Kidney capillary endothelial cell (primary cell): Measurements from ENCODE around the gene SOX11.
A peak's percentile ranks its signal among the peaks of the same experiment; 100 is the strongest.

Experiments
- DNase-seq: peaks from one replicate; pipeline ENCODE4 v3.0.0-alpha.2; 2018; ENCODE audit warnings: low spot score

SOX11 gene

DNA sequence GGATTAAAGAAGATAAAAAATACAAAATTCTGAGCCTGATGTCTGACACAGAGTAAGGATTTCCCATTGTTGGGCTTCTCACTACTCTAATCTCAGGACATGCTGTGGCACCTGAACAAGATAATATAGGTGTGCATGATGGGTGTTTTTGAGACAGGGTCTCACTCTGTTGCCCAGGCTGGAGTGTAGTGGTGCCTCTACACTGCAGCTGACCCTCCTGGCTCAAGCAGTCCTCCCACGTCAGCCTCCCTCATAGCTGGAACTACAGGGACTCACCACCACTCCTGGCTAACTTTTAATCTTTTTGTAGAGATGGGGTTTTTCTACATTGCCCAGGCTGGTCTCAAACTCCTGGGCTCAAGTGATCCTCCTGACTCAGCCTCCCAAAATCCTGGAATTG lies 32.9 kb downstream of the SOX11 start:
- no peak for DNase-seq

DNA sequence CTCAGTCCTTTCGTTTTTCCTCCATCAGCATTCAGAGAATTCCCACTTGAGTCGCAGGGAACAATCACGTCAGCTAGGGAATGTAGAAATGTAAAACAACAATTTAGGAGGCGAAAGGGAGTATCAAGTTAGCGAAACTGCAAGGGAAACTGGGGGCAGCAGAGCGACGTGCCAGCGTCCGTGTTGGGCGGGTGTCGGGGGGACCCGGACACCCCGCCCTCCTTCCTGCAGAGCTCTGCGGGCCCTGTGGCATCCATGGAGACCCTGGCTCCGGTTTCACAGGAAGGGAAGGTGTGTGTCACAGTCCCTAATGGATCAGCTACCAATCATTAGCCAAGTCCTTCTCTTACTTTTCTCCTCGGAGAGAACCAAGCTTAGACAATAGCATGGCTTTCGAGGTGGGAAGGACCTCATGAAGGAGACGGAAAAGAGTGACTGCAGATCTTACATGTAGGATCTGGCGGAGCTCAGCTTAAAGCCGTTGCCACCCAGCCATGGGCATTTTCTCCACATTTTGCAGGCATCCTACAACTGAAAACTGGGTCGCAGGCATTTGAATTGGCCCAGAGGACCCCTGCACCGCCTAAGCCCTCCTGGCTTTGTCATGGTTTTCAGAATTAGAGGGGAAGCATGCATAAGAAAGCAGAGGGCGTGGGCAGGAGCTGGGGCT lies 33.7 kb downstream of the SOX11 start:
- peak; percentile 60 for DNase-seq

DNA sequence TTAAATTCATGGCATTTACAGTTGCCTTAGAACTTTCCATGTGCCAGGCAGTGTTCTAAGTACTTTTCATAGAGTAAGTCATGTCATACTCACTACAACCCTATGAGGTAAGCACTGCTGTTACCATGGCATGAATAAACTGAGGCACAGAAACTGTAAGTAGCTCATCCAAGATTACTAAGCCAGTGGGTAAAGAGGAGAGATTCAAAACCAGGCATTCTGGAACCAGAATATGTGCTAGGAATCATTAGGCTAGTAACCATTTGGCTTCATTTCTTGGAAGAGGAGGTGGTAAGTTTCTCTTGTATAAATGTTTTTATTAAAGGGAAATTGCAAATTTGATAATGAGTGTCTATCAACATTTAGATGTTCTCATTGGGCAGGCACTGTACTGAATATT lies 35.1 kb downstream of the SOX11 start:
- DNase-seq: no peak

DNA sequence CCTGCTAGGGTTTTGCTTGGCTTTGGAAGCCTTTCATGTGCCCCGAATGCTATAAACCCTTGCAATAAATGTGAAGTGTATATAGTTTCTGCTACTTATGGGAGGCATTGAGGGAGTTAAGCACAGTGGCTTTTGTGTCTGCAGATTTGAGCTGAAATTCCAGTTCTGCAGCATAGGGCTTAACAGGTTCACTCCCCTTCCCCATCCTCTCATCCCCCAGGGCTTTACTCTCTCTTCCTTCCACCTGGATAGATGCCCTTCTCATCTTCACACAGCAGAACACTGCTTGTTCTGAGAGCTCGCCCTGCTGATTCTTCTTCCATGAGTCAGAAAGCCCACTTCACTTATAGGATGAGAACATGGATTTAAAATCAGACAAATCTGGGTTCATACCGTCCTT lies 37.2 kb downstream of the SOX11 start:
- no peak for DNase-seq

DNA sequence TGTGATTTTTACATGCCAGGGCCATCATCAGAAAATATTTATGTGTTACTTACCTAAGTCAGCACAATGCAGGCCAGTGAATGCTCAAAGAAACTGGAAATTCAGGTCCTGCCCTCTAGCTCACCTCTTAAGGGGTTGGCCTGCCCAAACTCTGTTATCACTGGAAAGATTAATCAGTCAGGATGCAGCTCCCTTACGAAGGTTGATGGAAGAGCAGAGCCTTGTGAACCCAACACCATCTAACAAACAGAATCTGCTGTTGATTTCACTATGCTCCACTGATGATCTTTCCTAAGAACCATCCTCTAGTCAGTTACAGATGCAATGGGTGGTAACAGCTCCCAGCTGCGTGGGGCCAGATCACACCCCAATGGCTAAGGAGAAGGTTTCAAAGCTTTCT lies 38.2 kb downstream of the SOX11 start:
- DNase-seq: no peak

- no peak for DNase-seq
Observed at GRCh38 chr2:5734859-5735520, 42.8 kb downstream of the SOX11 start.

GRCh38 chr2:5735521-5735861 lies 43.3 kb downstream of the SOX11 start:
- no peak for DNase-seq

- DNase-seq: no peak
Observed at GRCh38 chr2:5736050-5736449, 43.9 kb downstream of the SOX11 start.

DNA sequence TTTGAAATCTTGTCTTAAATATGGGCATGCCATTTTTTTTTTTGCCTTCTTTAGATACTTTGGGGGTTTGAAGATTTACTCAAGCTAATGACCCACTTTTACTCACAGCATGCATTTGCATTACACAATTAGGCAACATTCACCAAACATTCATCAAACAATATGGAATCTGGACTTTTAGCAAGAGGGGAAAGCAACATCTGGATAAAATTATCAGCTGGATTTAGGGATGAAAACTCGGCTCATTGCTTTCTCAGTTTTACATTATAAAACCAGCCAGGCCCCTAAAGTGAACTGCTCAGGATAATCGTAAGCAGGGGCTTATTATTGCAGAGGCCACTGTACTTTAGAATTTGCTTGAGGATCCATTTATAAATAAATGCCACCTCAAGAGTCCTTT lies 44.7 kb downstream of the SOX11 start:
- no peak for DNase-seq

DNA sequence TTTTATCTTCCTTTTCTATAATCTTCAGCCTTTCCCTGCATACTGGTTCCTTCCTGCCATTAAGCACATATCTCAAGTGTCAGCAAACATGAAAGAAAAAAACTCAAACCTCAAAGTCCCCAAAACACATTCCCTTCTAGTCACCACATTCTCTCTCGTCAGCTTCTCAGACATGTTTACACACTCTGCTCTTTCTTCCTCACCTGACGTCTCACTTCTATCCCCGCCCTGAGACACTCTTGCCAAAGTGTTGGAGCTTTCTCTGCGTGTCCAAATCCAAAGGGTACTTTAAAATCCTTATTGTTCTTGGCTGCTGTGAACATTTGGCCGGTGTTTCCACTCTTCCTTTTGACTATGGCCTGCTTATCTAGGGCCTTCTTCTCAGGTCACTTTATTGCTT lies 47.9 kb downstream of the SOX11 start:
- DNase-seq: no peak

- no peak for DNase-seq
Observed at GRCh38 chr2:5740817-5741216, 48.6 kb downstream of the SOX11 start.

GRCh38 chr2:5741242-5741641 lies 49.1 kb downstream of the SOX11 start:
- DNase-seq: no peak

DNA sequence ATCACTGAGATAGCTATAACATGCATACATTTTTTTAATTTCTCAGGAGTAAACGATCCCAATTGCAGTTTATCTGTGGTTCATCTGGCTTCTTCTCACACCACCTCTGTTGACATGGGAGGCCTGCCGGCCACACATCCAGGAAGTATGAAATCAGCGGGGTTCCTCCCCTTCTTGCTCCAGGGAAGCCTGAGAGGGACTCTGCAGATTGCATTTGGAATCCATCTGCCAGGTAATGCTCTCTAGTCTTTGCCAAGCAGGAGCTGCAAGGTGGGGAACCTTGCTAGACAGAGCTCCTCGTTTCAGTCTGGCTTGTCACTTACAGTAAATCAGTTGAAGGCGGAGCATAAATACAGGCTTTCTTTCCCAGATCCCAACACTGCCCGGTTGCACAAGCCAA lies 49.9 kb downstream of the SOX11 start:
- no peak for DNase-seq

GRCh38 chr2:5748391-5748790 lies 56.2 kb downstream of the SOX11 start:
- DNase-seq: no peak

GRCh38 chr2:5748946-5749345 lies 56.8 kb downstream of the SOX11 start:
- no peak for DNase-seq

GRCh38 chr2:5749347-5749746 lies 57.2 kb downstream of the SOX11 start:
- no peak for DNase-seq
